ENCODE data around the gene FAM221B. TPM values are rescaled to one million over a fixed set of nuclear protein-coding genes. Genes with fewer than 3 reads are reported as not detected.

FAM221B gene
- total and polyA plus RNA-seq, 9 of the 15 experiments (the other 6 are each of a cell fraction or from before 2014, with no cell fraction given), result 0.01 TPM; not detected in 8

DNA sequence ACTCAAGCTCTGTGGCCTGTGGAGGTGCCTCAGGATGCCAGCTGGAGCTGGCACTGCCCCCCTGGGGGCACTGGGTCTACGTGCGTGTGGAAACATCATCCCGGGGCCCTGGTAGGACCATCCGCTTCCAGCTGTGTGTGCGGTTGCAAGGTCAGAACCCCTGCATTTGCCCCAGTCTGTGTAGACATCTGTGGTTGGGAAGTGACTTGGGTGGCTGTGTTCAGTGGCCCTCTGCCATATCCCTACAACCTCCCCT is 13.0 kb upstream of the FAM221B start:
- H4K20me1 ChIP-seq (replicated peaks; ENCODE audit: control insufficient read depth, insufficient read depth, low read length), result no peaks in the 10 kb centered on the region
- no peak overlapping the region for H3K4me2 ChIP-seq (ENCODE audit: insufficient read depth, low read length)
- H3K4me1 ChIP-seq (replicated peaks in 1 of 2; ENCODE audit: control insufficient read depth in 2 of 2, insufficient read depth in 2 of 2, low read length in 2 of 2), result peaks cover 0 to 11% of the 10 kb centered on the region in 2 experiments; a peak in 2 of 5 replicates
- H2AFZ ChIP-seq (ENCODE audit: low read depth, low read length), result no peak overlapping the region
- no peak overlapping the region for H3K27ac ChIP-seq (ENCODE audit: extremely low read depth, low read depth, low read length)
- in situ Hi-C loops (cut with MboI) (no loop called here), intact Hi-C loops (cut with micrococcal nuclease) (no loop called here)
- H3K9ac ChIP-seq (ENCODE audit: insufficient read depth in 1 of 2, low read depth in 2 of 2, low read length in 2 of 2), result no peak overlapping the region
- TF ChIP-seq ZNF316 (IDR thresholded peaks at IDR 0.05), result no peak
- TF ChIP-seq, protein P1, sequence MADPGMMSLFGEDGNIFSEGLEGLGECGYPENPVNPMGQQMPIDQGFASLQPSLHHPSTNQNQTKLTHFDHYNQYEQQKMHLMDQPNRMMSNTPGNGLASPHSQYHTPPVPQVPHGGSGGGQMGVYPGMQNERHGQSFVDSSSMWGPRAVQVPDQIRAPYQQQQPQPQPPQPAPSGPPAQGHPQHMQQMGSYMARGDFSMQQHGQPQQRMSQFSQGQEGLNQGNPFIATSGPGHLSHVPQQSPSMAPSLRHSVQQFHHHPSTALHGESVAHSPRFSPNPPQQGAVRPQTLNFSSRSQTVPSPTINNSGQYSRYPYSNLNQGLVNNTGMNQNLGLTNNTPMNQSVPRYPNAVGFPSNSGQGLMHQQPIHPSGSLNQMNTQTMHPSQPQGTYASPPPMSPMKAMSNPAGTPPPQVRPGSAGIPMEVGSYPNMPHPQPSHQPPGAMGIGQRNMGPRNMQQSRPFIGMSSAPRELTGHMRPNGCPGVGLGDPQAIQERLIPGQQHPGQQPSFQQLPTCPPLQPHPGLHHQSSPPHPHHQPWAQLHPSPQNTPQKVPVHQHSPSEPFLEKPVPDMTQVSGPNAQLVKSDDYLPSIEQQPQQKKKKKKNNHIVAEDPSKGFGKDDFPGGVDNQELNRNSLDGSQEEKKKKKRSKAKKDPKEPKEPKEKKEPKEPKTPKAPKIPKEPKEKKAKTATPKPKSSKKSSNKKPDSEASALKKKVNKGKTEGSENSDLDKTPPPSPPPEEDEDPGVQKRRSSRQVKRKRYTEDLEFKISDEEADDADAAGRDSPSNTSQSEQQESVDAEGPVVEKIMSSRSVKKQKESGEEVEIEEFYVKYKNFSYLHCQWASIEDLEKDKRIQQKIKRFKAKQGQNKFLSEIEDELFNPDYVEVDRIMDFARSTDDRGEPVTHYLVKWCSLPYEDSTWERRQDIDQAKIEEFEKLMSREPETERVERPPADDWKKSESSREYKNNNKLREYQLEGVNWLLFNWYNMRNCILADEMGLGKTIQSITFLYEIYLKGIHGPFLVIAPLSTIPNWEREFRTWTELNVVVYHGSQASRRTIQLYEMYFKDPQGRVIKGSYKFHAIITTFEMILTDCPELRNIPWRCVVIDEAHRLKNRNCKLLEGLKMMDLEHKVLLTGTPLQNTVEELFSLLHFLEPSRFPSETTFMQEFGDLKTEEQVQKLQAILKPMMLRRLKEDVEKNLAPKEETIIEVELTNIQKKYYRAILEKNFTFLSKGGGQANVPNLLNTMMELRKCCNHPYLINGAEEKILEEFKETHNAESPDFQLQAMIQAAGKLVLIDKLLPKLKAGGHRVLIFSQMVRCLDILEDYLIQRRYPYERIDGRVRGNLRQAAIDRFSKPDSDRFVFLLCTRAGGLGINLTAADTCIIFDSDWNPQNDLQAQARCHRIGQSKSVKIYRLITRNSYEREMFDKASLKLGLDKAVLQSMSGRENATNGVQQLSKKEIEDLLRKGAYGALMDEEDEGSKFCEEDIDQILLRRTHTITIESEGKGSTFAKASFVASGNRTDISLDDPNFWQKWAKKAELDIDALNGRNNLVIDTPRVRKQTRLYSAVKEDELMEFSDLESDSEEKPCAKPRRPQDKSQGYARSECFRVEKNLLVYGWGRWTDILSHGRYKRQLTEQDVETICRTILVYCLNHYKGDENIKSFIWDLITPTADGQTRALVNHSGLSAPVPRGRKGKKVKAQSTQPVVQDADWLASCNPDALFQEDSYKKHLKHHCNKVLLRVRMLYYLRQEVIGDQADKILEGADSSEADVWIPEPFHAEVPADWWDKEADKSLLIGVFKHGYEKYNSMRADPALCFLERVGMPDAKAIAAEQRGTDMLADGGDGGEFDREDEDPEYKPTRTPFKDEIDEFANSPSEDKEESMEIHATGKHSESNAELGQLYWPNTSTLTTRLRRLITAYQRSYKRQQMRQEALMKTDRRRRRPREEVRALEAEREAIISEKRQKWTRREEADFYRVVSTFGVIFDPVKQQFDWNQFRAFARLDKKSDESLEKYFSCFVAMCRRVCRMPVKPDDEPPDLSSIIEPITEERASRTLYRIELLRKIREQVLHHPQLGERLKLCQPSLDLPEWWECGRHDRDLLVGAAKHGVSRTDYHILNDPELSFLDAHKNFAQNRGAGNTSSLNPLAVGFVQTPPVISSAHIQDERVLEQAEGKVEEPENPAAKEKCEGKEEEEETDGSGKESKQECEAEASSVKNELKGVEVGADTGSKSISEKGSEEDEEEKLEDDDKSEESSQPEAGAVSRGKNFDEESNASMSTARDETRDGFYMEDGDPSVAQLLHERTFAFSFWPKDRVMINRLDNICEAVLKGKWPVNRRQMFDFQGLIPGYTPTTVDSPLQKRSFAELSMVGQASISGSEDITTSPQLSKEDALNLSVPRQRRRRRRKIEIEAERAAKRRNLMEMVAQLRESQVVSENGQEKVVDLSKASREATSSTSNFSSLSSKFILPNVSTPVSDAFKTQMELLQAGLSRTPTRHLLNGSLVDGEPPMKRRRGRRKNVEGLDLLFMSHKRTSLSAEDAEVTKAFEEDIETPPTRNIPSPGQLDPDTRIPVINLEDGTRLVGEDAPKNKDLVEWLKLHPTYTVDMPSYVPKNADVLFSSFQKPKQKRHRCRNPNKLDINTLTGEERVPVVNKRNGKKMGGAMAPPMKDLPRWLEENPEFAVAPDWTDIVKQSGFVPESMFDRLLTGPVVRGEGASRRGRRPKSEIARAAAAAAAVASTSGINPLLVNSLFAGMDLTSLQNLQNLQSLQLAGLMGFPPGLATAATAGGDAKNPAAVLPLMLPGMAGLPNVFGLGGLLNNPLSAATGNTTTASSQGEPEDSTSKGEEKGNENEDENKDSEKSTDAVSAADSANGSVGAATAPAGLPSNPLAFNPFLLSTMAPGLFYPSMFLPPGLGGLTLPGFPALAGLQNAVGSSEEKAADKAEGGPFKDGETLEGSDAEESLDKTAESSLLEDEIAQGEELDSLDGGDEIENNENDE (IDR thresholded peaks at IDR 0.05; ENCODE audit: low read depth, low read length), result no peak
- no peak for TF ChIP-seq FOXJ3 (CRISPR knock-in tag; IDR thresholded peaks at IDR 0.05)
- TF ChIP-seq HEY1 (CRISPR knock-in tag; IDR thresholded peaks at IDR 0.05; ENCODE audit: borderline replicate concordance), result no peak
- TF ChIP-seq SAFB2 (IDR thresholded peaks at IDR 0.05; ENCODE audit: borderline replicate concordance, low read depth, low read length, severe bottlenecking), result no peak
- TF ChIP-seq, protein P2, sequence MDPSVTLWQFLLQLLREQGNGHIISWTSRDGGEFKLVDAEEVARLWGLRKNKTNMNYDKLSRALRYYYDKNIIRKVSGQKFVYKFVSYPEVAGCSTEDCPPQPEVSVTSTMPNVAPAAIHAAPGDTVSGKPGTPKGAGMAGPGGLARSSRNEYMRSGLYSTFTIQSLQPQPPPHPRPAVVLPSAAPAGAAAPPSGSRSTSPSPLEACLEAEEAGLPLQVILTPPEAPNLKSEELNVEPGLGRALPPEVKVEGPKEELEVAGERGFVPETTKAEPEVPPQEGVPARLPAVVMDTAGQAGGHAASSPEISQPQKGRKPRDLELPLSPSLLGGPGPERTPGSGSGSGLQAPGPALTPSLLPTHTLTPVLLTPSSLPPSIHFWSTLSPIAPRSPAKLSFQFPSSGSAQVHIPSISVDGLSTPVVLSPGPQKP (CRISPR knock-in tag; IDR thresholded peaks at IDR 0.05), result no peak
- DNase-seq (ENCODE audit: extremely low read depth in 1 of 4, low spot score in 3 of 4) (no peak), ATAC-seq (no peak), FAIRE-seq (no peak)
- POLR2A ChIA-PET, result interaction anchor here (0.6 to 0.8 kb wide), 4 partner anchors 10 to 1241 kb away, joined by 3 read pairs; no protein-coding TSS in a partner anchor
- BruUV-seq (replicated peaks), result no TSS peak
- no peak overlapping the region for H3K4me3 ChIP-seq
- CTCF ChIA-PET (ENCODE audit: low intra/inter-chr PET ratio), result no interaction called here
- H3K79me2 ChIP-seq (ENCODE audit: control insufficient read depth, insufficient read depth, low read length), result no peaks in the 10 kb centered on the region
- H3K36me3 ChIP-seq (ENCODE audit: control insufficient read depth, insufficient read depth, low read length), result no peaks in the 10 kb centered on the region
- H3K9me3 ChIP-seq (replicated peaks; ENCODE audit: control insufficient read depth, insufficient read depth, low read depth, low read length), result no peaks in the 10 kb centered on the region
- 16% methylated on average over 5 of the region's 5 CpGs for WGBS (ENCODE audit: insufficient coverage, low coverage, missing lambda C conversion rate)
- peaks cover 0 to 34% of the 10 kb centered on the region in 2 experiments; a peak in 3 of 5 replicates for H3K27me3 ChIP-seq (ENCODE audit: control insufficient read depth in 2 of 2, insufficient read depth in 2 of 2, low read length in 2 of 2)
- no peaks in the 10 kb centered on the region for H3K9me1 ChIP-seq (ENCODE audit: control insufficient read depth, insufficient read depth, low read length)

Measured in K562 (cell line).